HG03354 (cell line): ENCODE measurements around the gene DHRS1.

Experiments
- ATAC-seq: cut with Tn5 transposase; IDR thresholded peaks from one replicate; pipeline ENCODE4 v1.9.1; 2021; ENCODE audit warnings: mild to moderate bottlenecking; ENCODE audit not compliant: unreplicated experiment, poor library complexity, severe bottlenecking

DHRS1 gene

GRCh38 chr14:24269368-24269767 is 30.2 kb downstream of the DHRS1 start:
- ATAC-seq = no peak

GRCh38 chr14:24268225-24268624 is 31.4 kb downstream of the DHRS1 start:
- no peak for ATAC-seq

- ATAC-seq = no peak
Observed at GRCh38 chr14:24267516-24267915, 32.1 kb downstream of the DHRS1 start.

DNA sequence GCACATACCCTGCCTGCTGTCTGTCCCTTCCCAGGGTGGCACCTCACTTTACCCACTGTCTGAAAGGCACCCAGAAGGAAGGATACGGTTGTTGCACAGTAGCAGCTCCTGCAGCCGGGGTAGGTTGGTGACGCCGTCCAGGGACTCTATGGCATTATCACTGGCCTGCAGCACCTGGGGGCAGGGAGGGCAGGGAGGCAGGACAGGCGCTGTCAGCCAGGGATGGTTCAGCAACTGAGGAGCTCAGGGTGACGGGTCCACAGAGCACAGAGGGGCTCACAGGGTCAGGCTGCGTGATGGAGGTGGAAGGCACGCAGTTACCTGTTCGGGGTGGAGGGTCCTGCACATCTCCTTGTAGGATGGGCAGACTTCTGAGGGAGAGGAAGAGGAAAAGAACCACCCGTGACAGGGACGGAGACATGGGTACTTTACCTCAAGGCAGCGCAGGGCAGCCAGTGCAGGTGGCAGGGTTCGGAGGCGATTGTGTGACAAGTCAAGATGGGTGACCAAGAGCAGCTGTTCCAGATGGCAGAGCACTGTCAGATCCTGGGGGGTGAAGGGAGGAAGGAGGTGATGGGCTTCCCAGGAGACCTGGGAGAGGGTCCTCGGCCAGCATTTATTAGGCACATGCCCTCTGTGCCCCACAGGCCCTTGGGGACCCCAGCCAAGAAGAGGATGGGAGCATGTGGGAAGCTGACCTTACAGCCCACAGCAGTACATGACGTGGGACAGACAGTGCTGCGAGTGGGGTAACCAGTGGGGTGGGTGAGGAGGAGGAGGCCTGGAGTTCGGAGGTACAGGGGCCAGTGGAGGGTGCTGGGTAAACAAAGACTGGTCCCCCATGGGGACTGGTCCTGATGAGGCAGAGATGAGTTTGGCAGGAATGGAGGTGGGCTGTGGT is 33.0 kb downstream of the DHRS1 start:
- no peak for ATAC-seq

GRCh38 chr14:24264298-24264697 is 35.3 kb downstream of the DHRS1 start:
- no peak for ATAC-seq

- ATAC-seq = no peak
Observed at GRCh38 chr14:24263848-24264247, 35.7 kb downstream of the DHRS1 start.

DNA sequence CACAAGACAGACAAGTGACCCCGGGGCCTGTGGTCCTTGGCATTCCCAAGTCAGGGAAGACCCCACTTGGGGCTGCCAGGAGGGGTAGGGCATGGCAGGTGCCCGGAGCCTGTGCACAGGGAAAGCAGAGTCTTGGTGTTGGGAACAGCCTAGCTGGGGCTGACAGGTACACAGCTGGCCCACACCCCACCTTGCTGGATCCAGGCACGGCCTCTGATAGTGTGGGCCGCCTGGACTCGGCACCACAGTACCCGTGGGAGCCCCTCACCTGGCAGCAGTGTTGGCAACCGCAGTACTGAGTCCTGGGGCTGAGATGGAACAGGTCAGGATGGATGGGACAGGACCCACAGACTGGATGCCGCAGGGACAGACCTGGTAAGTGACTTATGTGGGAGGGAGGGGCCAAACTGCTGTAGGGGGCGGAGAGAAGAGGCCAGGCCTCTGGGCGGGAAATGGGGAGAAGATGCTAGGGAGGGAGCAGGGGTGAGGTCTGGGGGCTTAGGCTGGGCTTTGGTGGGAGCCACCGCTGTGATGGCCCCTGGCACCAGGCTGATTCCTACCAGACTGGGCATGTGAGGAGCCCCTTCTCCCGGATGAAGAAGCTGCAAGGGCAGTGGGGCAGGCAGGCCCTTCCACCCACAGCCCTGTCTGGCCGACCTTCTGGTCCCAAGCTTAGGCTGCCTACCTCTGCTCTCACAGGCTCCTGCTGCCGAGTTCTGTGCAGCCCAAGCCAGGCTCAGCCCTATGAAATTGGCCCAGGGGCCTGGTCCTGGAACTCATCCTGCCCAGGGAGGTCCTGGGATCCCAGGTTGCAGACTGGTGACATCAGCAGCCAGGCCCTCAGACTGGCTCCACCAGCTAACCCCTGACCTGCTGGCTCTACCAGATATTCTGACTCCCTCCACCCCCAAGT is 36.5 kb downstream of the DHRS1 start, which contains the start of gene TGM1:
TSS of gene TGM1 (minus strand) at position 357 of the 913 bp plus-strand sequence. CDS start 825 bp downstream, outside the sequence.
- no peak for ATAC-seq

DNA sequence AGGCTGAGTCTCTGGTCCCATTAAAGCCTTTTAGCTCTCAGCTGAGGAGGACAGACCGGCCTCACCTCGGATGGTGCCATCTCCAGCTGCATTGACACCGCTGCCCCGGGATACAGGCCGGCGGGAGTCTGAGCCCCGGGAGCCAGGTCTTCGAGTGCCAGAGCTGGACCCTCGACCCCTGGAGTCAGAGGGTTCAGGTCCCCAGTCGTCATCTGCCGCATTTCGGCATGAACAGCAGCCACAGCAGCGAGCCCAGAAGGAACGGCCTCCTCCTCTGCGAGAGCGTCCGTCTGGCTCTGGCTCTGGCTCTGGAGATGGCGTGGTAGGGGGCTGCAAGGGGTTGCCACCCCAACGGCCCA is 37.6 kb downstream of the DHRS1 start:
- no peak for ATAC-seq

DNA sequence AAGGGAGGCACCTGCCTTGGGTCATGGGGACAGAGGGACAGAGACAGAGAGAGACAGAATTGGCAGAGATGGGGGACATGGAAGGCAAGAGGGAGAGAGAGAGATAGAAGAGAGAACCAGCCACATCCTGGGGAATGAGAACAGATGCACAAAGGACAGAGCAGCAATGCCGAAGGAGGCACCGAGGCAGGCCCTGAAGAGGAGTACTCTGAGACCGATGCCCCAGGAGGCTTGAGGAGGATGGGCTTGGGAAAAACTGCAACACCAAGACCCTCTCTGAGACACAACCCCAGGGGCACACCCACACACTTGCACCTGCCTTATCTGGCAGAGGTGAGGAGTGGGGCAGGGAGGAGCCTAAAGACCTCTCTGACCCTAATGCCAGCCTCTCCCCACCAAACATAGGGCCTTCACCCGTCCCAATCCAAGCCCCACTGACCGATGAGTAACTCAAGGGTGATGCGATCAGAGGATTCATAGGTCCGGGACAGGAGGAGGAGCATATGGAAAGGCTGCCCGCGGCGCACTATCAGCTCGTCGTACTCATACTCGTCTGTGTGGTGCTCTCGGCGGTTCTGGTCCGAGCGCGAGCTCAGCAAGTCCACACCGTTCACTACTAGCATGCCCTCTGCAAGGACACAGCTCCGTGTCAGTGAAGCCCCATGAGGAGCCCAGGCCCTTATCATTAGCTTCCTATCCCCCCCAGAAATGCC is 38.2 kb downstream of the DHRS1 start:
- ATAC-seq = no peak

- no peak for ATAC-seq
Observed at GRCh38 chr14:24260780-24261157, 38.8 kb downstream of the DHRS1 start.

DNA sequence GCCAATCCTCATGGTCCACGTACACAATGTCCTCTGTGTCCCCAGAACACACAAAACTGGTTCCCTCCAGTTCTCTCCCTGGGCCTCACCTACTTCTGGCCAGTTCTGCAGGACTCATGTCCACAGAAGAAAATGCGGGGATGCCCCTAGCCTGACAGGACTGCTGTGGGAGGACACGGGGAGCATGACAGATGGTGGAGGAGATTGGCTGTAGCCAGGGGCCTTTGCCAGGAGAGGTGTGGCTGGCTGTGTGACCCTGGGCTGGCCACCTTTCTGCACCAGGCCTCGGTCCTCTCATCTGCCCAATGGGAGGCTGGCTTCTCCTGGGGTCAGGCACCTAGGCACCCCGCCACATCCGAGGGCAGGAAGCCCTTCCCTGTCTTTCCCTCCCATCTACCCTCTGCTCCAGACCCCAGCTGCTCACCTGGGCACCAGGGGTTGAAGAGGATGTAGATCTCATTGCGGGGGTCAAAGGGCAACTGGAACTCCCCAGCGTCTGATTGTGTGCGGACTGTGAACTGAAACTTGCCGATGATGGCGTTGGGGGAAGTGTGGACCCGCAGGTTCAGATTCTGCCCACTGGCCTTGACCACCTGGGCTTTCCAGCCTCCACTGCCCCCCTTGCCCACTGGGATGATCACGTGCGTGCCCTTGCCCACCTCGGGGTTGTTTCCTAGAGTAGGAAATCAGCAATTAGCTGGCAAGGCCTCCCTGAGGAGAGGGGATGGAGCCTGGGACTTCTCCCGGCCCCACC is 39.4 kb downstream of the DHRS1 start:
- ATAC-seq = no peak

- no peak for ATAC-seq
Observed at GRCh38 chr14:24259282-24260025, 40.1 kb downstream of the DHRS1 start.

DNA sequence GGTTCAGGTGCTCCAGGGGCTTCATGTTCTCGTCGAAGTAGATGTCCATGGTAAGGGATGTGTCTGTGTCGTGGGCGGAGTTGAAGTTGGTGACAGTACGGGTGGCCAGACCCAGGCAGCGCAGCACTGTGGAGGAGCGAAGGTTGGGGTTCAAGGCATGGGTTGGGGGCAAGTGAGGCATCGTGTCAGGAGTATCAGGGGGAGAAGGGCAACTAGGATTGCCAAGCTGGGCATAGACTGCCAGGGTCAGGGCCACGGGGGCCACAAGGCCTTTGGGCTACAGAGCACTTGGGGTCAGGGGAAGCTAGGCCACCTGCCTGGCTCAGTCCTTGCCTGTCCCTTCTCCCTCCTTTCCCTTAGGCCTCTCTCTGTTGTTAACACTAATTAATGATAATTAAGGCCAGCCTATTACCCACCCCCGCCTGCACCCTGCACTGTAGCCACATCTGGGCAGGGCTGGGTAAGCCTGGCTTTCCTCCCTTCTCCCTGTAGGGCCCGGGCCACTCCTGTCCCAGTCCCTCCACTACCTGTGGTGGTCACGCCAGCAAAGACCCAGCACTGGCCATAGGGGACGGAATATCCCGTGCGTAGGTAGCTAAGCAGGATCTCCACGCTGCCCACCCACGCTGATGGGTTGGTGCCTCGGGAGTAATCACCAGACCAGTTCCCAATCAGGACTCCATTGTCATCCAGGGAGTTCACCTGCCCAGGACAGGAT is 40.9 kb downstream of the DHRS1 start:
- no peak for ATAC-seq

GRCh38 chr14:24258119-24258518 is 41.5 kb downstream of the DHRS1 start:
- no peak for ATAC-seq

DNA sequence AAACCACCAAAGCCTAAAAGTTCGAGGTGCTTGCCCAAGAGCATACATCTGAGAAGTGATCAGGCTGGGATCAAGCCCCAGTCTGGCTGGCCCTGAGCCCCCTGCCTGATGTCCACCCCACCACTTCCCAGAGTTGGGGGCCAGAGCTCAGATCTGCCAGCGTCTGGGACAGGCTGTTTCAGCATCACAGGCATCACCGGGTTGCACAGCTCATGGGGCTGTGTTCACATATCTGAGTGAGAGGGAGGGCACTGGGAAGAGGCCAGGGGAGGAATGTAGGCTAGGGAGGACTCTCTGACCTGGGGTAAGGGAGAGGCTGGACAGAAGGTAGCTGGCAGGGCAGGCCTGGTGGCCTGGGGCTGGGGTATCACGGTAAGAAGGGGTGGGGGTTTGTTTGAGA is 42.6 kb downstream of the DHRS1 start:
- ATAC-seq = no peak

GRCh38 chr14:24255931-24256711 is 43.5 kb downstream of the DHRS1 start:
- ATAC-seq = no peak

DNA sequence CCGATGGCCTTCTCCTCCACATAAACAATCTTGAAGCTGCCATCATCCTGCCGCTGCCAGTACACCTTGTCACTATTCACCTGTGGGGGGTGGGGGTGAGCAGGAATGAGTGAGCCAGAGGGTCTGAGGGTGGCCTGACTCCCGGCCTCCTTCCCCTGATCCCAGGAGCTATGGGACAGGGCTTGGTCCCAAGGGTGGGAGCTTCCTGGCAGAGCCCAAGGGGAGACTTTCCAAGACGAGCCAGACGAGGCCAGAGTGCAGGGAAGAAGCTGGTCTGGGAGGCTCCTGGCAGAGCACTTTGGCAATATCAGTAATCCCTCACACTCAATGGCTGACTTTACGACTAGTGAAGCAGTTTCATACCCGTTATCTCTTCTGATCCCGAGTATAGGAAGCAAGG is 44.1 kb downstream of the DHRS1 start:
- no peak for ATAC-seq
